Stimulated activated CD4-positive, alpha-beta T cell treated with anti-CD3 and anti-CD28 coated beads, TNF-alpha, amount 100 ng/mL, for 1 hour (primary cell): ENCODE data around the gene CHAF1A.

ENCODE experiments used
- DNase-seq, 3 donors: peaks; one replicate each; pipeline ENCODE4 v3.0.0-alpha.2; 2020; ENCODE audit warnings: low read depth in 3 of 3, low spot score in 1 of 3

CHAF1A gene

GRCh38 chr19:4379383-4380253 is 22.8 kb upstream of the CHAF1A start:
- no peak for DNase-seq

GRCh38 chr19:4380254-4380727 is 22.1 kb upstream of the CHAF1A start:
- DNase-seq = peak in 1 of 3 donors; percentile 23

- no peak for DNase-seq
Observed at GRCh38 chr19:4385291-4386040, 17.0 kb upstream of the CHAF1A start.

GRCh38 chr19:4386041-4386782 is 16.2 kb upstream of the CHAF1A start:
- DNase-seq = no peak

- DNase-seq = no peak
Observed at GRCh38 chr19:4388337-4389063, 13.9 kb upstream of the CHAF1A start.

- no peak for DNase-seq
Observed at GRCh38 chr19:4389064-4389375, 13.4 kb upstream of the CHAF1A start.

- DNase-seq = no peak
Observed at GRCh38 chr19:4389511-4390016, 12.9 kb upstream of the CHAF1A start.

- DNase-seq = no peak
Observed at GRCh38 chr19:4390017-4390566, 12.3 kb upstream of the CHAF1A start.

GRCh38 chr19:4390567-4391305 is 11.7 kb upstream of the CHAF1A start:
- DNase-seq = no peak

GRCh38 chr19:4391306-4391693 is 11.1 kb upstream of the CHAF1A start:
- no peak for DNase-seq

GRCh38 chr19:4391701-4392483 is 10.5 kb upstream of the CHAF1A start:
- no peak for DNase-seq

GRCh38 chr19:4393947-4394590 is 8.4 kb upstream of the CHAF1A start:
- DNase-seq = no peak

GRCh38 chr19:4396949-4397783 is 5.3 kb upstream of the CHAF1A start:
- DNase-seq = no peak

GRCh38 chr19:4399812-4400134 is 2.7 kb upstream of the CHAF1A start:
- no peak for DNase-seq

- DNase-seq = peak; percentile 84 to 94 (median 93)
Observed at GRCh38 chr19:4400135-4400936, 2.1 kb upstream of the CHAF1A start, which contains the start of gene SH3GL1. SH3GL1 (minus strand) TSS chr19:4400547; CDS start chr19:4400368, 179 bp downstream.

- DNase-seq = no peak
Observed at GRCh38 chr19:4401769-4402170, 670 bp upstream of the CHAF1A start.
